Choroid plexus epithelial cell (primary cell): ENCODE data around the gene GRID2.

ENCODE experiments used
- DNase-seq: peaks from one replicate; pipeline ENCODE4 v3.0.0-alpha.2; 2010; ENCODE audit warnings: low read depth
- H3K4me3 ChIP-seq: 2 replicates; pipeline ENCODE4 v1.5.1; 2011; ENCODE audit warnings: low read depth, mild to moderate bottlenecking, control low read depth, low read length, moderate library complexity
- TF ChIP-seq, protein P1 (sequence below): conservative IDR thresholded peaks from 2 replicates; pipeline ENCODE4 v1.5.1; 2011; ENCODE audit warnings: low read depth, mild to moderate bottlenecking, control low read depth, inconsistent platforms, low read length, moderate library complexity

GRID2 gene

DNA sequence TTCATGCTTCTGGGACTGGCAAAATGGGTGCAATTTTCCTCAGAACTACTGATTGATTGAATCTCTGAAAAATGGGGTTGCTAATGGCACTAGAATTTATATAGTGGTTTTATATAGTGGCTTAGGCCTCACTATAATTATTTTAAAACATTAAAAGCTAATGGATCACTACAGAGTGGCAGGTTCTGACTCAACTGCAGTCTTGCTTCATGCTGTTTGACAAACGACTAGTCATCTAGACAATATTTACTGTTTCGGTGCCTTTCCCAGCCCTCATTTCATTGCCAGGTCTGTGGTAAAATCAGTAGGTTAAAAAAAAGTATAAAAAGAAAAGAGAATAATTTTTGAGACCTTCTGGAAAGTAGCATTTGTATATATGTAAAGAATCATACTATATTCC lies 1172.0 kb downstream of the GRID2 start:
- DNase-seq, result no peak
- no peak overlapping the region for H3K4me3 ChIP-seq
- TF ChIP-seq, protein P1, sequence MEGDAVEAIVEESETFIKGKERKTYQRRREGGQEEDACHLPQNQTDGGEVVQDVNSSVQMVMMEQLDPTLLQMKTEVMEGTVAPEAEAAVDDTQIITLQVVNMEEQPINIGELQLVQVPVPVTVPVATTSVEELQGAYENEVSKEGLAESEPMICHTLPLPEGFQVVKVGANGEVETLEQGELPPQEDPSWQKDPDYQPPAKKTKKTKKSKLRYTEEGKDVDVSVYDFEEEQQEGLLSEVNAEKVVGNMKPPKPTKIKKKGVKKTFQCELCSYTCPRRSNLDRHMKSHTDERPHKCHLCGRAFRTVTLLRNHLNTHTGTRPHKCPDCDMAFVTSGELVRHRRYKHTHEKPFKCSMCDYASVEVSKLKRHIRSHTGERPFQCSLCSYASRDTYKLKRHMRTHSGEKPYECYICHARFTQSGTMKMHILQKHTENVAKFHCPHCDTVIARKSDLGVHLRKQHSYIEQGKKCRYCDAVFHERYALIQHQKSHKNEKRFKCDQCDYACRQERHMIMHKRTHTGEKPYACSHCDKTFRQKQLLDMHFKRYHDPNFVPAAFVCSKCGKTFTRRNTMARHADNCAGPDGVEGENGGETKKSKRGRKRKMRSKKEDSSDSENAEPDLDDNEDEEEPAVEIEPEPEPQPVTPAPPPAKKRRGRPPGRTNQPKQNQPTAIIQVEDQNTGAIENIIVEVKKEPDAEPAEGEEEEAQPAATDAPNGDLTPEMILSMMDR, result no peak

DNA sequence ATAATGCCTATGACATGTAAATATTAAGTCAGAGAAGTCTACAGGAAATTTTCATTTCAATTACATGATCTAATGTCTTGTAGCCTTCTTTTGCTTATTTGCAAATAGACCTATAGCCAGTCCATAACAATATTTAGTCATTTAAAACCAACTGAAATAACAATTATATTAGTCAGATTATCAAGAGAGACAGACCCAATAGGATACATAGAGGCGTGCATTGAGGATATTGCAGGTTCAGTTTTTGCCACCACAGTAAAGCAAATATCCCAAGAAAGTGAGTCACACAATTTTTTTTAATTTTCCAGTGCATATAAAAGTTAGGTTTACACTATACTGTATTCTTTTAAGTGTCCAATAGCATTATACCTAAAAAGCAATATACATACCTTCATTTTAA lies 1175.0 kb downstream of the GRID2 start:
- no peak for DNase-seq
- TF ChIP-seq, protein P1, result no peak
- no peak overlapping the region for H3K4me3 ChIP-seq

DNA sequence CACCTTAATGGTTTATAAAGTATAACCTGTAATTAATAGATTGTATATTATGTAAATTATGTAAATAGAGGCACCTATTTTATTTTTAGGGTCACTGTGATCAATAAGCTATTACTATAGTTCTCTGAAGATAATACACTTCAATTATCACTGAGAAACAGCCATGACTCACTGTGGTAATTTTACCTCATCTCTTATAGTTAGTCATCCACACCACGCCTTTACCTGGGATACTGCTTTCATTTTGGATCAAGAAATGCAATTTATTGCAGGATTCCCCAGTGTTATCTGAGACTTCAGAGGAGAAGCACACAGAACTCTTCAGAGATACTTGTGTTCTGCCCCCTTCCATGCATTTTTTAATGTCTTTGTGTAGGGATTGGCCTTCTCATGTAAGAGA lies 1176.7 kb downstream of the GRID2 start:
- H3K4me3 ChIP-seq, result no peak overlapping the region
- TF ChIP-seq, protein P1, result no peak
- DNase-seq, result no peak

DNA sequence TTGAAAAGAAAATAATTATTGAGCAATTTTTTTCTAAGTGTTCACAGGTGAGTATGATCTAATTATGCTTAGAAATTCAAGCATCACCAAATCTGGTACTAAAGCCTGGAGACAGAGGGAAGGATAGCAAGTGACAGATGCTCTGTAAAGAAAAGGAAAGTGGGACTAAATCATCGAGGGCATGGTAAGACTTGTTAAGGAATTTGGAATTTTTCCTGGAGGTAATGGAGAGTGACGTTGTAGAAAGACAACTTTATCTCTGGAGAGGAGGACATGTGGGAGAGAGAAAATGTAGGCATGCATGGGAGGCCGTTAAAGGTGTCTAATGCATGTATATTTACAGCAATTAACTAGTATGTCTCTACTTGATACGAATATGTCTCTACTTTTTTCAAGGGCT lies 1191.6 kb downstream of the GRID2 start:
- TF ChIP-seq, protein P1, result no peak
- no peak overlapping the region for H3K4me3 ChIP-seq

DNA sequence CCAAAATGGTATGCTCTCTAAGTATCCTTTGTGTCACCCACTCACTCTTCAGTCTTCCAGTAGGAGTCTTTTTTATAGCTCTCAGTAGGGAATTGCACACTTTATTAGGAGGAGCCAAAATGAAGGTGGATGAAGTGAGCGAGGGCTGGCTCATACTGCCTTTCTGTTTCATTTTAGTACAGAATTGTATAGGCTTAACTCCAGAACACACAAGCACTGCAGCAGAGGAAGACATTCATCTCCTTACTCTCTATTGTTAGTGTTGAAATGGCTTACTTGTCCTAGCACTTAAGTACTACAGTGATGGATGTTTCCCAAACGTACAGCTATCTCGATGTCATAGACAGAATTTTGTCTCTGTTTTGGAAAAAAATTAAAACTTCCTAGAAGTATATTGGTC lies 1197.5 kb downstream of the GRID2 start:
- H3K4me3 ChIP-seq, result no peak overlapping the region
- no peak for DNase-seq
- TF ChIP-seq, protein P1, result no peak

More for the DNA sequence above, 1191.6 kb downstream of the GRID2 start:
- DNase-seq, result no peak

DNA sequence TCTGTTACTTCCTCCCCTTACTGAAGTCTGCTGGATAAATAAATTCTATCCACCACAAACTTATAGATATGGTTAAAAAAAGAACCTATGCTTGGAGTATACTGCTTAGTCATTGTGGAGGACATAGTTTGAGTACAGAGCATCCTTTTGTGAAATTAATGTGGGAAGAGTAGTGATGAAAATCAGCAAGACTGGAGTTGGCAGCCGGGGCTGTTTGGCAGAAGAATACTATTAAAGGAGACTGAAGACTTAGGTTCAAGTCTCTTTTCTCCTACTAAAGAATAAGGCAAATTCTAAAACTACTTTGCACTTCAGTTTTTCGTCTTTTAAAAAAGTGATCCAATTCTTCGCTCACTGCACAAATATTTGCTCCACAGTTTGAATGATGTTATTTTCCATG lies 1198.2 kb downstream of the GRID2 start:
- DNase-seq, result no peak
- TF ChIP-seq, protein P1, result no peak
- H3K4me3 ChIP-seq, result no peak overlapping the region

DNA sequence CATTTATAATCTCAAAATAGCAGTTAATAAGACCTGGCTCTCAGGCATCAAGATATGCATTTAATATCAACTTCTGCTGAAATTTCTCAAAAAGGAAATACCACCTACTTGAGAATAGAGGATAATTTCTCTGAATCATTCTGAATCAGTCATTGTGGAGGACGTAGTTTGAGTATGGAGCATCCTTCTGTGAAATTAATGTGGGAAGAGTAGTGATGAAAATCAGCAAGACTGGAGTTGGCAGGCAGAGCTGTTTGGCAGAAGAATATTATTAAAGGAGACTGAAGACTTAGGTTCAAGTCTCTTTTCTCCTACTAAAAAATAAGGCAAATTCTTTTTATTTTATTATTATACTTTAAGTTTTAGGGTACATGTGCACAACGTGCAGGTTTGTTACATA lies 1199.2 kb downstream of the GRID2 start:
- no peak for DNase-seq
- TF ChIP-seq, protein P1, result no peak
- H3K4me3 ChIP-seq, result no peak overlapping the region
